Epidermal melanocyte (primary cell): Measurements from ENCODE around the gene SBNO2.
"Not testable (repeated sequence)": the region's sequence is repeated elsewhere in the genome, so short reads cannot be mapped to it uniquely, and the experiment has no call there.

Experiments
- DNase-seq: peaks from one replicate; pipeline ENCODE4 v3.0.0; 2011; ENCODE audit warnings: low spot score; ENCODE audit not compliant: insufficient read length

Gene SBNO2

DNA sequence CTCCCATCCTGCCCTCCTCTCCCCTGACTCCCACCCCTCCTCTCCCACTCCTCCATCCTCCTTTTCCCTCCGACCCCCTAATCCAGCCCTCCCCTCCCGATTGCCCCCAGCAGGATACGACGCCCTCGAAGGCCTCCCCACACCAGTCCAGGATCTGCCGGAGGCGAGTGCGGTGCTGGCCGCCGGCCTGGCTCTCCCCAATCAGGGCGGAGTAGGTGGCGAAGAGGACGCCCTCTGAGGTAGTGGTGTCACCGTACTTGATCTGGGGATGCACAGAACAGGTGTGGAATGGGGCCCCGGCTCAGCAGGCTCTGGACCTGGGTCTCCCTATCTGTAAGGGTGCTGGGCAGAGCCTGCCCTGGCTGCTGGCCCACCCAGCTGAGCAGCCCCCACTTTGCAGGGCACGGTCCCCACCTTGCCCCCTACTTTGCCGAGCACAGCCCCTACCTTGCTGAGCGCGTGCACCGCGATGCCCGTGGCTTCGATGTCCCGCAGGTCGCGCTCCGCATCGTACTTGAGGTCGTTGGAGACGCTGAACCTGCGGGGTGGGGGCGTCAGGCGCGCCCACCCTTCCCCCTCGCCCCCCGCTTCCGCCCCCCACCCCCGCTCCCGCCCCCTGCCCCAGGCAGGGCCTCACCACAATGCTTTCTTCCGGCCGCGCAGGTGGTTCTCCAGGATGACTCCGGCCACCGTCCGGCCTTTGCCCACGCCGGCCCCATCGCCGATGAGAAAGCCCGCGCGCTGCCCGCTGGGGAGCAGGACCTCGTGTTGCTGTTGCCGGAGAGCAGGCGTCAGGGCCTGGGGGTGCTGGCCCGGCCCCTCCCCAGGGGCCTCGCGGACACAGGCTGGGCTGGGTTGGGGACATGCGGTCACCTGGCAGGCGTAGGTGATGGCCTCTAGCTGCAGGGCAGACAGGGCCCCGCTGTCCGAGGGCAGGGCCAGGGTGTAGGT lies 51.8 kb downstream of the SBNO2 start:
- DNase-seq, result no peak

DNA sequence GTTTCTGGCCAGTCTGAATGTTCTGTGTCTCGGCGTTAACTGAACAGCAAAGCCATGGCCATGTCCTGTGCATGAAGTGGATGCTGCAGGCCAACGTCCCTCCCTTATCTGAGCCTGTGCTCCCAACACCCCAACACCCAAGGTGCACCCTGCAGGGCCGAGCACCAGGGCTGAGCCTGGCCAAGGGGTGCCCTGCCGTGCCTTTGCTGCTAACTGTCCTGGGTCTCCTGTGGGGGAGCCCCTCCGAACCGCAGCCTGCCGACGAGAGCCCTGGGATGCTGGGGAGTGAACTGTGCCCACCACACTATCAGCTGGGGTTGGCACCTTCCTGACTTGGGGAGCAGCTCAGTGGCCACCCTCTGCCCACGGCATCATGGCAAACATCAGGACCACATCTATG lies 52.7 kb downstream of the SBNO2 start:
- no peak for DNase-seq

DNA sequence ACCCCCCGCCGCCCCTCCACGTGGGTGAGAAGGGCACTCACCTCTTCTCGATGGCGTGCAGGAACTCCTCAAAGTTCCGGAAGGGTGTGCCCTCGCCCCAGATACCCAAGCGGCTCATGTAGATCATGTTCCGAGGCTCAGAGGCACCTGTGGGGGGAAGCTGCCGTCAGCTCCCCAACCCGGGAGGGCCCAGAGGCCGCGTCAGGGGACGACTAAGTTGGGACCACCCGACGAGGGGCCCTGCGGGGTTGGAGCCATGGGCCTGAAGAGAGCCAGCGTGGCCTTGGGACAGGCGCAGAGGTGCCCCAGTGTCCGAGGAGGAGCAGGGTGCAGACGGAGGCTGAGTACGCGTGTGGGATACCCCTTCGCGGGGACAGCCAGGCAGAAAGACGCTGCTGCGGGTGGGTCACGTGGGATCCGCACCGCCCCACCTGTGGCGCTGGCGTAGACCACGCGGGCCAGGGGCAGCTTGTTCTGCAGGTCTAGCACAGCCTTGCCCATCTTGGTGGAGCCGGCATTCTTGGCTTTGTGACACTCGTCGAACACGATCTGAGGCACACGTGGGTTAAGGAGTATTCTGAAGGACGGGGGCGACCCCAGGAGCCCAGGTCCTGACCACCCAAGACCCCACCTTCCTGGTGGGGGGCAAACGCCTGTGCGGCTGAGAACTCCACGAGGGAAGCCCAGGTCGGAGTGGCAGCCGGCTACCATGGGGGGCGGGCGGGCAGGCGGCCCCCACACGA lies 54.4 kb downstream of the SBNO2 start:
- no peak for DNase-seq

DNA sequence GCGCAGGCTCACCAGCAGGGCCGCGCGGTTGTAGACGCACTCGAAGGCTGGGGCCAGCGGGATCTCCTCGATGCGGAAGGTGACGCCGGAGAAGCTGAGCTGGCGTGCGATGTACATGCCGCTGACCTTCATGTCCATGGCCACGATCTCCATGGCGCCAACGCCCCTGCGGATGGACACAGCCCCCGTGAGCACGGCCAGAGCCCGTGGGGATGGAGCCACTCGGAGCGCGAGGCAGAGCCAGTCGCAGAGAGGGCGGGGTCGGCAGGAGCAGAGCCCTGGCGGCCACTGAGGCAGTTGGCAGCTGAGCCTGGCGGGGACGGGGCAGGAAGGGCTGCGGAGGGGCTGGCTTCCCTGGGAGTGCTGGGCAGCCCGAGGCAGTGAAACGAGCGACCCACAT lies 55.1 kb downstream of the SBNO2 start:
- no peak for DNase-seq

DNA sequence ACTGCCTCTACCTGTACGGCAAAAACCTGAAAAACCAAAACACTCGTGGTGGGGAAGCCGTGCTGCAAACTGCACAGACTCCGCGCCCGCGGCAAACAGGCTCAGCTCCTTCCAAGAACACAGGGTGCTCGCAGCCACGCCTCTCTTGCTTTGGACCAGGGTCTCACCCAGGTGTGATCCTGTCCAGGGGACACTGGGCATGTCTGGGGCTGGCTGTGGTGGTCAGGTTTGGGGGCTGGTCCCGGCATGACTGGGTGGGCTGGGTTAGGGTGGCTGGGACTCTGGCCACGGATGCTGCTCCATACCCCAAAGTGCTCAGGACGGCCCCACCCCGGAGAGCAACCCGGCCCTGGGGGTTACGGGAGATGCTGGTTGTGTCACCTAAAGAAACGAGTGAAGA lies 56.4 kb downstream of the SBNO2 start:
- DNase-seq, result no peak

DNA sequence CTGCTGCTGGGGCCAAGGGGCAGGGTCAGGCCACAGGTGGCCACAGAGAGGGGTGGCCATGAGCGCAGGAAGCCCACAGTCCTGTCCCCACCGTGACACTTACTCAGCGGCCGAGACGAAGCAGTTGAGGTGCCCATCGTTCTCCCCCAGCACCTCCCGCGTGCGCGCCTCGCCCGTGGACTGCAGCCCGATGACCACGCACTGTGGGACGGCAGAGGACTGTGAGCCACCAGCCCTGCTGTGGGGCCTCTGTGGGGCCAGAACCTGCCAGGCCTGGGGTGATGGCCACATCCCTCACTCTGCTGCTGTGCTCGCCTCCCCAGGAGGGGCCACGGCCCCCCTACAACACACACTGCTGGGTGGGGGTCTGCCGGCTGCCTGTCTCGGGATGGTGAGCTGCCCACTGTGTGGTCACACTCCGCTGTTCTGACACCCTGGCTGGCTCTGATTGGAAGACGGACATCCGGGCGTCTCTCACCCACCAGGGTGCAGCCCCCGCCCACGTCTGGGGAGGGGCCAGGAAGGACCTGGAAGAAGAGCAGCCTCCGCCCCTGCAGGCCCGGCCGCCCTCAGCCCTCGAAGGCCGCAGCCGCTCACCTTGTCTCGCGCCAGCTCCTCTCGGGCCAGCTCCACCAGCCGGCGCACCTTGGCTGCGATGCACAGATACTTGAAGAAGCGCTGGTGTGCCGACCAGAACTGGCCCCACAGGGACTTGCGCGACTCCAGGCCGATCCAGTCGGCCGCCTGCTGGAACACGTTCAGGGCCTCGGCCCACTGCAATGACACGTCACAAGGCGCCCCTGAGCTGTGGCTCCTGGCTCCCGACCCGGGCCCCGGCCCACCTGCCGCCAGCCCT lies 57.1 kb downstream of the SBNO2 start:
- DNase-seq, result no peak

DNA sequence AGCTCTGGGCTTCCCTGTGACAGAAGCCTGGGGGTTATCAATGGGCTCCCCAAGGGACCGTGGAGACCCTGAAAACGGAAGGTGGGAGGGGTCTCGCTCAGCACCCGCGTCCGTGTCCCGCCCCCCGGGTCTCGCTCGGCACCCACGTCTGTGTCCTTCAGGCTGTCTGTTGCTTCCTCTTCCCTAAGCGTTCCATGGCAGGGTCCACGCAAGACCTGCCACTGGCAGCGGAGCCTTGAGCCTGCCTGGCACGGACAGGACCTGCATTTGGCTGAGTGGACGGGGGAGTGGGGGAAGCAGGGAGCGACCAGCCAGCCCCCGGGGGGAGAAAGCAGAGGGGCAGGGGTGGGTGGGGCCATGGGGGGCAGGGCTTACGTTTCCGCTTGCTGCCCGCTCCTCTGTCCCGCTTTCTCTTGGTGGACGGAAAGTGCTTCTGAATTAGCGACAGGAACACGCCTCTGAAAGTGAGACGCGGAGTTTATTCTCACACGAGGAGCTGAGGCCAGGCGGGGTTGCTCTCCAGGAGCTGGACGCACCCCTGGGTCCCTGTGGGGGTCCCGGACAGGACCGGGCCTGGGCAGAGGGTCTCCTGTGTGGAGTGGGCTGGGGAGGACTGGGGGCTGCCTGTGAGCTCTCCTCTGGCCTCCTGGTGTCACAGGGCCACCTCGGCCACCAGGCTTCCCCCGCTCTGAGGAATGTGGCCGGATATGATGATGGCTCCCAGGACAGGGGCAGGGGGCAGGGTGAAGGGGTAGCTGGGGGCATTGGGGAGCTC lies 58.2 kb downstream of the SBNO2 start:
- no peak for DNase-seq

DNA sequence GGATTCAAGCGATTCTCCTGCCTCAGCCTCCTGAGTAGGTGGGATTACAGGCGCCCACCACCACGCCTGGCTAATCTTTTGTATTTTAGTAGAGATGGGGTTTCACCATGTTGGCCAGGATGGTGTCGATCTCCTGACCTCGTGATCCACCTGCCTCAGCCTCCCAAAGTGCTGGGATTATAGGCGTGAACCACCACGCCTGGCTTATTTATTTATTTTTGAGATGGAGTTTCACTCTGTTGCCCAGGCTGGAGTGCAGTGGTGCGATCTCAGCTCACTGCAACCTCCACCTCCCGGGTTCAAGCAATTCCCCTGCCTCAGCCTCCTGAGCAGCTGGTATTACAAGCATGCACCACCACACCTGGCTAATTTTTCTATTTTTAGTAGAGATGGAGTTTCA lies 59.3 kb downstream of the SBNO2 start:
- not testable (repeated sequence) for DNase-seq

DNA sequence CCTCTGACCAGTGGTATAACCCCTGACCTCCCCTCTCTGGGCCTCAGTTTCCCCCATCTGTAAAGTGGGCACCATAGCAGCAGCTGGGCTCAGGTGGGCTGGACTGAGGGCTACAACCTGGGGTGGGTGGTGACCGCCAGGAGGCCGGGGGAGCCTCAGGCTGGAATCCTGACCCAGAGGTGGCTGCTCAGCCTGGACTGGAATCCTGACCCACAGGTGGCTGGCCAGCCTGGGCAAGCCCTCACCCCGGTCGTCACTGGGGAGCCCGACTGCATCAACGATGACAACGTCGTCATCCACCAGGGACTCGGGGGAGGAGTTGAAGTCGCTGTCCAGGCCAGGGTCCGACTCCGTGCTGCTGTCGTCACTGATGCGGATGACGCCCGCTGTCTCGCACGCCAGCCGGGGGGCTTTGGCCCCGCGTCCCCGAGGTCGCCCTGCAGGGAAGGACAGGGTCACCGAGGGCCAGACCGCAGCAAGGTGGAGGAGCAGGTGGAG lies 60.0 kb downstream of the SBNO2 start:
- no peak for DNase-seq

DNA sequence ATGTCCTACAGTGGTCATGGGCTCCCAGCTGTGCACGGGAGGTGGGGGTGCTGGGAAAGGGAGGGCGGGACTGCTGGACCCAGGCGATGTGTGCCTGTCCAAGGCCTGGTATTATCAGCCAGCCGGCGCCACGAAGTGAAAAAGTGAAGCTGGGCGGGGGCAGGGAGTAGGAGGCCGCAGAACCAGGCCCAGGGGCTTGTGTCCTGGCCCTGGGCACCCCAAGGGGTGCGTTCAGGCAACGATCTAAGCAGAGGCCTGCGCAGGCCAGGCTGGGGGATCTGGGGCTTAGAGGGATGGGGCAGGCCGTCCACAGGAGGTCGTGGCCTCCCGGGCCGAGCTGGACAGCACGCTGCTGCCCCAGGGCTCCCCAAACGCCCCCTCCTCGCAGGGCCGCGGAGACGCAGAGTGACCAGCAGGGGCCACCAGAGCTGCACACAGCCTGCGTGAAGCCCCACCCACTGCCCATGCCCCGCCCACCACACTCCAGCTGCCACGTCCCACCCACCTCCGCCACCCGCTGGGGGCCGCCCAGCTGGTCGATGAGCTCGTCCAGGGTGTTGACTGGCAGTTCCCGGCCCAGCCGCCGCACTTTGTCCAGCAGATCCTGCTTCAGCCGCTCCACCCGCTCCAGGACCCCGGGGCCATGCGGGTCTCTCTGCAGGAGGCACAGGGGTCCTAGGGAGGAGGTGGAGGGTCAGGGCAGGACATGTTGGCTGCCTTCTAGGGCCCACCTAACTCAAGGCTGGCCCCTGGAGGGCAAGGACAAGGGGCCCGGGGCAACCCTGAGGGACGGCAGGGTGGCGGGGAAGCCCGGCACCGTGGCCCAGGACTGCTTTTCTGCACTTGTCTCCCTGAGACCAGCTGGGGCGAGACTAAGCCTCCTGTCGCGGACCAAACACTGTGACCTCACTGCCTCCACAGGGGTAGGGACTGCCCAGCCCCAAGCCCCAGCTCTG lies 60.8 kb downstream of the SBNO2 start:
- peak; percentile 100 for DNase-seq

DNA sequence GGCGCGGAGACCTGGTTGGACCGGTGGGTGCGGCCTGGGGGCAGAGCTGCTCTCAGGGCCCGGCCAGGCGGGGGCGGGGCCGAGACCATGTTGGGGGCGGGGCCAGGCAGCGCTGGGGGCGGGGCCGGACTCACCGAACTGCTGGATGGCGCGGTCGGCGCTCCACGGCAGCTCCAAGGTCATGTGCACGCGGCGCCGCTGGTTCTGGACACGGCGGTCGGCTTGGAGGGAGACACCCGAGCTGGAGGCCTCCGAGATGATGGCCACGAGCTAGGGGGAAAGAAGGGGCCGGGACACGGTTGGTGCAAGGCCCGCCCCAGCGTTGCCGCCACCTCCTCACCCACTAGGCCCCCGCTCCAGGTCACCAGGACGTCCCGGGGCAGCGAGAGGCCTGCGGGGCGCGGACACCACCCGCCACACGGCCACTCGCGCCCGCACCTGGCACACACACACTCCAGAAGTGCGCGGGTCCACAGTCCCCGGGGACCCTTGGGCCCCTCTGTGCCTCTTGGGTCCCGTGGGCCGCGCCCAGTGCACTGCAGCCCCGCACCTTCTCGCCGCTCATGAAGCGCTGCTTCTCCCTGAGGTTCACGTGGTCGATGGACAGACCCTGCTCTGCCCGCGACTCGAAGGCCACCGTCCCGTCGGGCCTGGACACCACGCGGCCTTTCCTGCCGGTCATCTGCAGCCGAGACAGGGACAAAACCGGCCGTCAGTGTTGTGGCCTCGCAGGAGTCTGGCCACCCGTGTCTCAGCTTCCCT lies 61.6 kb downstream of the SBNO2 start:
- DNase-seq, result no peak

DNA sequence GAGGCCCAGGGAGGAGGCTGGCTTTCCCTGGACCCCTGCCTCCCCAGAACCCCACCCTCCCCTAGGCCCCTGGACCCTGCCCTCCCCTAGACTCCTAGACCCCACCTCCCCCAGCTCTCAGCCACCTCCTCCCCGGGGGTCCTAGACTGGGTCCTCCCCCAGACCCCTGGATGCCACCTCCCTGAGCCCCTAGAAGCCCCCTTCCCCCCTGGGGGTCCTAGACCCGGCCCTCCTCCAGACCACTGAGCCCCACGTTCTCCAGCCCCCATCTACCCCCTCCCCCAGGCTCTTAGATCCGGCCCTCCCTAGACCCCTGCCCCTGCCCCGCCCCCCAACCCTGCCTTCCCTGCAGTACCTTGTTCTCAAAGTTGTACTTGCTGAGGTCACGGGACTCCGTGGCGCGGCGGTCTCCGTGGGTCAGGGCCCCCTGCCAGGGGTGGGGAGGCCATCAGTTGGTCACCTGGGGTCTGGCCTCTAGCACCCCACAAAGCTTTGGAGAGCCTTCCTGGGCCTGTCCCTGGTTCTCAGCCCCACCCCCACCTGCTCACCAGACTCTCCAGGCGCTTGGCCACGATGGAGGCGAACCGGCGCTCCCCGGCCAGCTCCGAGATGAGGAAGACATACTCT lies 62.3 kb downstream of the SBNO2 start:
- DNase-seq, result no peak

DNA sequence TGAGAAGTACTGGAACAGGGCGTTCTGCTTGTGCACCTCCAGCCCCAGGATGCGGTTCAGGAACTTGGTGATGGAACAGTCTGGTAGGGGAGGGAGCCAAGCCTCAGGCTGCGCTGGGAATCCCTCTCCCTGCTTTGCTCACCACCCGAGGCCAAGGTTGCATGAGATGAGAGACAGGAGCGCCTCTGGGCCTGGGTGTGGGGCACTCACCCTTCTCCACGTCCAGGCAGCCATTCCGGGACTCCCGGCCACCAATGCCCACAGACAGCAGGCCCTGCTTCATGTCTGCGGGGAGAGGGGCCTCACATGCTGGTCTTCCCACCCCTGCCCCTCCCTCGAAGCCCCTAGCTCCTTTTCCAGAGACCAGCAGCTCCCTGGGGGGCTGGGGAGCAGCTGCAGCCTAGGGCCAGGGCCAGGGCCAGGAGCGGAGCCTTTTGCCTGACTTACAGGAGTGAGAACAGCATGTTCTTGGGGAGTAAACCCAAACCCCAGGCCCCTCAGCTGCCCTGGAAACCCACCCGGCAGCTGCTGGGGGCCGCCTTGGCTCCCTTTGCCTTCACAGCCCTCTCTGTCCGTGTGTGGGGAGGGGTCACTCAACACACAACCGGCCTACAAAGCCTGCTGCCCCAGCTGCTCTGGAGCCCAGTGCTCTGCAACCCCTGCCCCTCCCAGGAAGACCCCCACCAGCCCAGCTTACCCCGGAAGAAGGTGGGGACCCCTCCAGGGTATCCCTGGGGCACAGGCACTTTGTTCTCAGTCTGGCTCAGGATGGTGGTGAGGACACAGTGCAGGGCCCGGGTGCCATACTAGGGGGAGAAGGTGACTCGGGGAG lies 63.0 kb downstream of the SBNO2 start:
- no peak for DNase-seq

DNA sequence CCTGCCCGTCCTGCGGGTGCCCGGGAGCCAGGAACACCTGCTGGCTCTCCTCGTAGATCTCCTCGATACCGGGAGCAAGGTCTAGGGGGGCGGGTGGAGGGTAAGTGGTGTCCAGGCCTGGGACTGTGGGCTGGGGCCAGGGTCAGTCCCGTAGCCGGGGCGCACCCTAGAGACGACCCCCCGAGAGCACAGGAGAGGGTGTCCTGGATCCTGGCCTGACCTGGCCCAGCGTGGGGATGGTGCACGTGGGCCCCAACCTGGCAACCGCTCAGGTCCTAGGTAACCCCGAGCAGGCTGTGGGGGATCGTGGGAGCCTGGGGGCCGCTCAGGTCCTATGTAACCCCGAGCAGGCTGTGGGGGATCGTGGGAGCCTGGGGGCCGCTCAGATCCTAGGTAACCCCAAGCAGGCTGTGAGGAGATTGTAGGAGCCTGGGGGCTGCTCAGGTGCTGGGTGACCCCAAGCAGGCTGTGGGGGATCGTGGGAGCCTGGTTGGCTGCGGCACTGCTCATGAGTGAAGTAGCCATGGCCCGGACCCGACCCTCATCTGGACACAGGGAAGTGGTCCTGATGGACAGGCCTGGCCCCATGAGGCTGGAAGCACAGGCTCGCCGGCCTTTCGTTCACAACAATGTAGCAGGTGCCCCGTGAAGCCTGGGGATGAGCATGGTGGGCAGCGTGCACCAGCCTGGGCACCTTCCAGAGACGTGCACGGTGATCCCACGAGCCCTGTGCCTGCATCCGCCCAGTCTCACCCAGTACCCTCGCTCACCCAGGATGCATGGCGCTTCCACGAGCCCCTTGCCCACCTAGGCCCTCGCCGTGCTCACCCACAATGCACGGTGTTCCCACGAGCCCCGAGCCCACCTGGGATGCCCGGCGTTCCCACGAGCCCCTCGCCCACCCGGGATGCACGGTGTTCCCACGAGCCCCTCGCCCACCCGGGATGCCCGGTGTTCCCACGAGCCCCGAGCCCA lies 64.1 kb downstream of the SBNO2 start:
- no peak for DNase-seq

DNA sequence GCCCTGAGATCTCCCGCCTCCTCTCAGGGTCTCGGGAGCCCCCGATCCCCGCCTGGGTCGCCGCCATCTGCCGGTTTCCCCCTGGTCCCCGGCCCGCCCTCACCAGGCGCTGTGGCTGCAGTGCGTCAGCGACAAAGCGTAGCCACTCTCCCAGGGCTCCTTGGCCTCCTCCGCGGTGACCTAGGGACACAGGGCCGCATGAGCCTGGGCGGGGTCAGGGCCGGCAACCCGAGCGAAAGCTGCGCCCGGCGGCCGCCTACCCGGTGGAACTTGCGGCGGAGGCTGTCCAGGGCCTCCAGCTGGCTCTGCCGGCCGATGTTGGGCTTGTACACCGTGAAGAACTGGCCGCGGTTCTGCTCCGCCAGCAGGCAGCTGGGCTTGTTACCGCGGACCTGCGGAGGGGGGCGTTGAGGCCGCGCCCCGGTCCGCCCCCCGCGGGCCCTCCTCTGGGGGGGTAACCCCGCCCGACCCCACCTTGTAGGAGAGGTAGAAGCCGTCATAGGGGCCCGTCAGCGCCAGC lies 65.0 kb downstream of the SBNO2 start:
- DNase-seq, result no peak
